Measurements from ENCODE around the gene CNOT1.
"Not testable (repeated sequence)": the region's sequence is repeated elsewhere in the genome, so short reads cannot be mapped to it uniquely, and the experiment has no call there.

The CNOT1 gene

GRCh38 chr16:58629733-58630640 lies at the start of gene CNOT1:
Gene CNOT1 (minus strand): TSS chr16:58629826. CDS start chr16:58599337, 30,489 bp downstream.
- DNase-seq: peak; percentile 99

DNA sequence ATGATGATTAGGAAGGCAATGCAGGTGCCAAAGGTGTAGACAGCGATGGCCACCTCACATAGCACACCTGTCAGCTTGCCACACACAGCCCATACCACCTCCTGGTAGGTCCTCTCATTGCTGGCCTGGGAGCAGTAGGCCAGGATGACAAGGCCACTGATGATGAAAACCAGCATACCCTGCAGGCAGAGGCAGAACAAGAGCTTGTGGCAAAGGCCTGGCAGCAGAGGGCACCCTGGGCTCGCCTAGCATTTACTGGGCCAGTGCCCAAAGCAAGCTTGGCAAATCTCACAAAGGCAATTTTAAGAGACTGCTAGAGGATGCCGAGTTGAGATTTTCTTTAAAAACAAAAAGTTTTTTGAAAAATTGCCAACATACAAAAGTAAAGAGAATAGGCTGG lies 49.1 kb upstream of the CNOT1 start:
- DNase-seq: no peak

- no peak for DNase-seq
Observed at GRCh38 chr16:58678269-58678668, 48.6 kb upstream of the CNOT1 start.

GRCh38 chr16:58670946-58671583 lies 41.4 kb upstream of the CNOT1 start:
- no peak for DNase-seq

DNA sequence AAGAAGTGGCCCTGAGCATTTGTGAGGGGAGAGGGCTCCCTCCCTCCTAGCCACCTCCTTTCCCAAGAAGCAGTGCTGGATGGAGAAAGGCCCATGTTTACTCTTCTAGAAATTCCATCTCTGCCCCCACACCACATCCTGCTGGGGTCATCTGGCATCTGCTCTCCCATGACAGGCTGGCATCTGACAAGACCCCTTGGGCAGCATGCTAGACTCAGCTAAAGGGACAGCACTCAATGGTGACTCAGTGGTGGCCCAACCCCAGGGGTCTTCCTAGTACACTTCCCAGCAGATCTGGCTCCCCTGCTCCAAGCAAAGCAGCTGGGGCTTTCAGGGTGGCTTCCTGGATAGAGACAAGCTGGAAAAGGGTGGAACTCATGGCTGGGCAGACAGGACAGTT lies 40.6 kb upstream of the CNOT1 start:
- DNase-seq: no peak

DNA sequence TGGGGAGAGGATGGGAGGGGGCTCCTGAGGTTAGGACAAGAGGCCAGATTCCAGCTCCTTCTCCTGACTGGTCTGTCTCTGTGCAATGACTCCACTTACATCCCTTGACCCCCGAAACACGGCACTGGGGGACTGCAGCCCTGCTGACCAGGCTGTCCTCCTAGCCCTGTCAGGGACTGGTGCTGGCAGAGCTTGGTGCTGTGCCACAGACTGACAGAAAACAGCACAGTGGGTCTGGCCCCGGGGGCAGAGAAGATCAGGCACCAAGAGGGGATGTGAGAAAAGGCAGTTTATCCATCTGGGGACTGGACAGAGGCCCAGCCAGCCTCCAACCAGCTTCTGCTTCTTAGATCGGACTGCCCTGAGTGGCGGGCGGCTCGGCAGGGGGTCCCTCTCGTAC lies 35.6 kb upstream of the CNOT1 start:
- no peak for DNase-seq

DNA sequence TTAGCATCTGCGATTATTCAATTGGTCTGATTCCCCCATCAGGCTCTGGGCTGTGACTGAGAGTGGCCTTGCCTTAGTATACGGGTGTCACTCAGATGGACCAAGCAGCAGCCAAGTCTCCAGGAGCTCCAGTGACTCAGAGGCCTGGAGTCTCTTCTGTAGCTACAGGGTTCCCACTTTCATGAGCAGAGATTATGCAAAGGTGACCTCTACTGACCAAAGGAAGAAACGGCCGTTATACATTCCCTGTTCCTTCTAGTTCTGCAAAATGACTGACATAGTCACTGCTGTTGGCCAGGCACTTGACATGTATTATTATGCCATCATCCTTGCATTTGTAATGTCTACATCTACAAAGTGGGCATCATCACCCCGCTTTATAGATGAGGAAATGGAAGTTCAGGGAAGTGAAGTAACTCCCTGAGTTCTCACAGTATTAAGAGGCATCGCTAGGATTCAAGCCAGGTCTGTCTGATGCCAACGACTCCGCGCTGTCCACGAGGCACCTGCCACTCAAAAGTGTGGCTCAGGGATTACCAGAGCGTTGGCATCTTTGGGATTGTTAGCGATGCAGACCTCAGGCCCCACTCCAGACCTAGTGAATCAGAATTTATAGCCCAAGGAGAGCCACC lies 31.7 kb upstream of the CNOT1 start:
- peak; percentile 31 for DNase-seq

DNA sequence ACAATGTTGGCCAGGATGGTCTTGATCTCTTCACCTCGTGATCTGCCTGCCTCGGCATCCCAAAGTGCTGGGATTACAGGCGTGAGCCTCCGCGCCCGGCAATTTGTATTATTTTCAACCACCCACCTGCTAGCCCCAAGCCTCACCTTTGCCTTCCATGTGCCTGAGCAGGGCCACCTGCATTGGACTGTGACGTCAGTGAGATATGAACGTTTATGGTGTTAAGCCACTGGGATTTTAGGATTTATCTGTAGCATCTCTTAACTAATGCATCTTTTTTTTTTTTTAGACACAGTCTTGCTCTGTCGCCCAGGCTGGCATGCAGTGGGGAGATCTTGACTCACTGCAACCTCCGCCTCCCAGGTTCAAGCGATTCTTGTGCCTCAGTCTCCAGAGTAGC lies 30.3 kb upstream of the CNOT1 start:
- not testable (repeated sequence) for DNase-seq

DNA sequence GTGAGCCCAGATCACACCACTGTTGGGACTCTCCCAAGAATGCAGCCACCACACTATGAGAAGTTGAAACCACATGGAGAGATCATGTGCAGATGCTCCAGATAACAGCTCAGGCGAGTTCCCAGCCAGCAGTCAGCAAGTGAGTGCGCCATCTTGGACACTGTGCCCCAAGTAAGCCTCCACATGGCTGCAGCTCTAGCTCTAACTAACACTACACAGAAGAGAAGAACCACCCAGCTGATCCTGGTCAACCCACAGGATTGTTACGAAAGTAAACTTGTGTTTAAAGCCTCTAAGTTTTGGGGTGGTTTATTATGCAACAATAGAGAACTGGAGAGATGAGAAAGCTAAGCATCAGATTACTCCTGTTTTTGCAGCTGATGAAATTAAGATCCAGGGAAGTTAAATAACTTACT lies 29.2 kb upstream of the CNOT1 start:
- DNase-seq: no peak

DNA sequence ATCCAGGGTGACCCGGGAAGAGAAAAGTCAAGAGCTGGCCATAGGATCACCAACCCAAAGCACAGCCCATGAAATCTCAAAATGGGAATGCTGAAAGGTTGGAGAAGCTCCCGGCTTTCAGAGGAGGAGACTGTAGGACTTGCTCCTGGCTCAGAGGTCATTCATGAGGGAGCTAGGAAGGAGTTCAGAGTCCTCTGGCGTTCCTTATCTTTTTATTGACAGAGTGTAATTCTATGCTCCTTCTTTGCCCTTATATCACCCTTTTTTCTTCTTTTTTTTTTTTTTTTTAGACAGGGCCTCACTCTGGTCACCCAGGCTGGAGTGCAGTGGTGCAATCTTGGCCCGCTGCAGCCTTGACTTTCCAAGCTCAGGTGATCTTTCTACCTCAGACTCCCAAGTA lies 27.3 kb upstream of the CNOT1 start:
- DNase-seq: no peak

DNA sequence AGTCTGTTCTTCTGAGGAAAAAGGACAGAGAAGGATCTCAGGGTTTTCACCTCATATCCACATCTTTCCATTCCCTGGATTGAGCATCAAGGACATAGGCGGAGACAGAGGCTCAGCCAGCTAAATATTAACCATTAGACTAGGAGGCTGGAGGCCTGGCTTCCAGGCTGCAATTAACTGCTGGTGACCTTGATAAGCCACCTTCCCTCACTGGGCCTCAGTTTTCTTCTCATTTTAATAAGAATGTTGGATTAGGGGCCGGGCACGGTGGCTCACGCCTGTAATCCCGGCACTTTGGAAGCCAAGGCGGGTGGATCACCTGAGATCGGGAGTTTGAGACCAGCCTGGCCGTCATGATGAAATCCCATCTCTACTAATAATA lies 25.6 kb upstream of the CNOT1 start:
- no peak for DNase-seq

DNA sequence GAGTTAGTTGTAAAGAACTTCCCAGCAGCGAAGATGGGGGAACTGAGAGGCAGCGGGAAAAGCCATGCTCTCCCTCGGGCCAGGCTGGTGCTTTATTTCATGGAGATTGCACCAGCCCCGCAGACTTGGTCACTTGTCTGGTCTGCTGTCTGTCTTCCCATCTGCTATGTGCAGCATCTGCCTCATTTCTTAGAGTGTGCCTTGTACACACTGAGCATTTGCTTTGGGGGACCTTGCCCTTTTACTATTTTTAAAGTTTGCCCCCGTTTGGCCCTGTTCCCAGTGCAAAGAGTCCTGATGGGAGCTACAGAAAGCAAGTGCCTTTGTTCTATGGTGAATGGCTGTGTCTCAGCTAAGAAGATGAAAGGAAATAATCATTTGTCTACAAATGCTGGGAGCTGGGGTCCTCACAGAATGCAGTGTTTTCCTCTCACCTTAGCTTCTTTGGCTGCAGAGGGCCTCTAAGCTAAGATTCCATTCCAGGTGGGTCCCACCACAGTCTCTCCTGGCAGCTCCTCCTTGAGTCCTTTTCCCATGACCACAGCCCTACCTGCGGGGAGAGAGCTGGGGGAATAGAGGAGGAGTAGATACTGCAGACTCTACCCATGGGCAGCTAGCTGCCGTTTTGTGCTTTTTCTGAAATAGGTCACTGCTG lies 25.1 kb upstream of the CNOT1 start:
- no peak for DNase-seq

- no peak for DNase-seq
Observed at GRCh38 chr16:58652741-58653140, 23.1 kb upstream of the CNOT1 start.

- no peak for DNase-seq
Observed at GRCh38 chr16:58651965-58652348, 22.3 kb upstream of the CNOT1 start.

GRCh38 chr16:58649707-58650106 lies 20.1 kb upstream of the CNOT1 start:
- DNase-seq: no peak

GRCh38 chr16:58647107-58647506 lies 17.5 kb upstream of the CNOT1 start:
- DNase-seq: no peak

- no peak for DNase-seq
Observed at GRCh38 chr16:58644765-58645487, 15.3 kb upstream of the CNOT1 start.

- DNase-seq: no peak
Observed at GRCh38 chr16:58644108-58644507, 14.5 kb upstream of the CNOT1 start.

DNA sequence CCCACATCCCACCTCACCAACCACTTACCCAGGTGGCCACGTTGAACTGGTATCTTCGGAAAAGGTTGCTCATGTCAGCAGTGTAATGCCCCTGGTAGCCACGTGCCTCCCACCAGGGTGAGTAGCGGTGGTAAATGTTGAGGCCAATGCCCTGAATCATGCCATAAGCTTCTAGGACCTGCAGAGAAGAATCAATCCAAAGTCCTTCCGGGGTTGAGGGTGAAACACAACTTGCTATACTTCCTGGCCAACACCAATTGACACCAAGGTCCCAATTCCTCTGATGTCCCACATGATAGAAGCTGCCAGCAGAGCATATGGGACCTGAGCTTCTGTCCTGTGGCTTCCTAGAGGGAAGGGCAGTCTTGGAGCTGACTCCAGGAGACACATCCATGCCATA lies 11.3 kb upstream of the CNOT1 start:
- DNase-seq: no peak

GRCh38 chr16:58639836-58640235 lies 10.2 kb upstream of the CNOT1 start:
- DNase-seq: no peak

DNA sequence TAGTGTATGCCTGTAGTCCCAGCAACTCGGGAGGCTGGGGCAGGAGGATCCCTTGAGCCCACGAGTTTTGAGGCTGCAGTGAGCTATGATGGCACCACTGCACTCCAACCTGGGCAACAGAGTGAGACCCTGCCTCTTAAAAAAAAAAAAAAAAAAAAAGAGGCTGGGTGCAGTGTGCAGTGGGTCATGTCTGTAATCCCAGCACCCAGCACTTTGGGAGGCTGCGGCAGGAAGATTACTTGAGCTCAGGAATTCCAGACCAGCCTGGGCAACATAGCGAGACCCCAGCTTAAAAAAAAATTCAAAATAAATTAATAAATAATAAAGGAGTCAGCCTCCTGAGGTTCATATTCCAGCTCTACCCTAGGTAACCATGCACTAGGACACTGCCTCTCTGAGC lies 9.6 kb upstream of the CNOT1 start:
- DNase-seq: no peak

DNA sequence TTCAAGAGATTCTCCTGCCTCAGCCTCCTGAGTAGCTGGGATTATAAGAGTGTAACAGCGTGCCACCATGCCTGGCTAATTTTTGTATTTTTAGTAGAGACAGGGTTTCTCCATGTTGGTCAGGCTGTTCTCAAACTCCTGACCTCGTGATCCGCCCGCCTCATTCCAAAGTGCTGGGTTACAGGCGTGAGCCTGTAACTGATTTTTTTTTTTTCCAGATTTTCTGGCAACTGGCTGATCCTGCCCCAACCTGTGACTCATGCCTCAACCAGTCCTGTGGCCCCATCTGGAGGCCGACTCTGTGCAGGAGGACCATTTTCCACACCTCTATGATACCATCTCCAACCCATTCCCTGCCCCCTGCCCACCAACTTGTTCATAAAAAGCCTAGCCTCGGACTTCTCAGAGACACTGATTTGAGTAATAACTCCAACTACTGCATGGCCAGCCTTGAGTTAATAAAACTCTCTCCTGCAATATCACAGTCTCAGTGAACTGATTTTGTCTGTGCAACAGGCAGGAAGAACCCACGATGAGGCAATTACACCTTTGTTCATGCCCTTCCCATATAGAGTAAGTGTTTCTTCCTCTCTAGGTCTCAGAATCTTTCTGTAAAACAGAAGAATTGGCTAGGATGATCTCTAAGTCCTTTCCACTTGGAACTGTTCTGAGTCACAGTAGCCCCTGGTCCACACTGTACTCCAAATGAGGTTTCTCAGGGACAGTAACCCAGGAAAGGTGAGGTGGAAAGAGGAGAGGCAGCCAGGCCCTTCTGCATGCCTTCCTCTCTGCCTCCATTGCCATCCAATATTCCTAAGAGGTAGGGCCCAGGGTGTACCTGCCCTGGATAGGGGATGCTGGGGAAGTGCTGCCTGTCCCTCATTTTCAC lies 8.8 kb upstream of the CNOT1 start:
- DNase-seq: no peak

All from CD4-positive, alpha-beta T cell treated with Interleukin-12 subunit alpha and Interleukin-12 subunit beta, for 1 hour (primary cell).